ENCODE measurements around the gene ABRACL. TPM values are rescaled to one million over a fixed set of nuclear protein-coding genes. Genes with fewer than 3 reads are reported as not detected.

ABRACL gene
- polyA plus RNA-seq, 3 donors, result 39.5 to 174 (median 142) TPM

DNA sequence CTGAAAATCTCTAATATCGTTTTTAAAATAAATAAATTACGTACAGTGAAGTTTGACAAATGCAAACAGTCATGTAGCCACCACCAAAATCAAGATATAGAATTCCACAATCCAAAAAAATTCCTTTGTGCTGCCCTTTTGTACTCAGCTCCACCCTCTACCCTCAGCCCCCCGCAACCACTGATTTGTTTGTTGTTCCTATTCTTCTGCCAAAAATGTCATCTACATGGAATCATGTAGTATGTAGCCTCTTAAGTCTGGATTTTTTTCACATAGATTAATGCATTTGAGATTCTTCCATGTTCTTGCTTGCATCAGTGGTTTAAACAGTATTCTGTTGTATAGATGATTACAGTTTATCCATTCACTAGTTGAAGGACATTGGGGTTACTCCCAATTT, 32.0 kb upstream of the ABRACL start:
- Histone ChIP-seq H3K4me2 (replicated peaks; ENCODE audit: extremely low read depth, low read length, poor library complexity, severe bottlenecking) (no peak overlapping the region), H3K36me3 (replicated peaks in 1 of 2; ENCODE audit: control insufficient read depth in 1 of 2, insufficient read depth in 2 of 2, low read length in 2 of 2) (no peaks in the 10 kb centered on the region), H3K4me1 (ENCODE audit: control insufficient read depth in 1 of 2, insufficient read depth in 2 of 2, low read length in 2 of 2) (peaks cover 0 to 4% of the 10 kb centered on the region in 2 donors), H2AFZ (ENCODE audit: insufficient read depth, low read depth, low read length, poor library complexity, severe bottlenecking) (no peak overlapping the region), H4K20me1 (ENCODE audit: insufficient read depth, low read length) (no peaks in the 10 kb centered on the region), H3K79me2 (ENCODE audit: insufficient read depth, low read length) (no peaks in the 10 kb centered on the region), H3K27me3 (ENCODE audit: control insufficient read depth in 2 of 2, insufficient read depth in 2 of 2, low read length in 2 of 2) (no peaks in the 10 kb centered on the region), H3K9ac (ENCODE audit: insufficient read depth, low read length, poor library complexity, severe bottlenecking) (no peak overlapping the region), H3K27ac (ENCODE audit: low read depth in 1 of 2, low read length in 2 of 2) (no peak overlapping the region), H3K4me3 (replicated peaks in 1 of 3; ENCODE audit: low read depth in 2 of 3, low read length in 3 of 3) (no peak overlapping the region), H3K9me3 (replicated peaks in 1 of 2; ENCODE audit: control insufficient read depth in 1 of 2, insufficient read depth in 1 of 2, low read length in 2 of 2) (peaks cover 15 to 19% of the 10 kb centered on the region in 2 donors)
- Mint-ChIP-seq H3K27me3 (ENCODE audit: low read depth in 3 of 3) (peaks cover 0 to 3% (median 0%) of the 10 kb centered on the region in 3 donors), H3K4me1 (peaks cover 16% of the 10 kb centered on the region), H3K4me3 (no peak overlapping the region), H3K27ac (no peak overlapping the region), H3K36me3 (peaks cover 0 to 5% of the 10 kb centered on the region in 2 donors), H3K9me3 (peaks cover 11 to 31% (median 20%) of the 10 kb centered on the region in 7 donors)
- WGBS (ENCODE audit: insufficient coverage), result 90% methylated on average over 2 of the region's 3 CpGs
- no peak for TF ChIP-seq CTCF (IDR thresholded peaks at IDR 0.05)
- intact Hi-C loops (cut with micrococcal nuclease), result no loop called here
- DNase-seq, result no peak

DNA sequence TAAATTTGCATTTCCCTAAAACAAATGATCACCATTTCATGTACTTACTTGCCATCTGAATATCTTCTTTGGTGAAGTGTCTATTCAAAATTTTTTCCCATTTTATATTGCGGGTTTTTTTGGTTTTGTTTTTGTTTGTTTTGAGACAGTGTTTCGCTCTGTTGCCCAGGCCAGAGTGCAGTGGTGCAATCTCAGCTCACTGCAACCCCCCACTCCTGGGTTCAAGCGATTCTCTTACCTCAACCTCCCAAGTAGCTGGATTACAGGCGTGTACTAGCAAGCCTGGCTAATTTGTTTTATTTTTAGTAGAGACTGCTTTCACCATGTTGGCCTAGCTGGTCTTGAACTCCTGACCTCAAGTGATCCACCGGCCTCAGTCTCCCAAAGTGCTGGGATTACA, 31.4 kb upstream of the ABRACL start:
- DNase-seq, result no peak
- H3K36me3 Mint-ChIP-seq, result peaks cover 0 to 5% of the 10 kb centered on the region in 2 donors

More for the DNA sequence above, 31.4 kb upstream of the ABRACL start:
- TF ChIP-seq CTCF (IDR thresholded peaks at IDR 0.05), result no peak
- H3K9me3 Mint-ChIP-seq, result peaks cover 11 to 28% (median 18%) of the 10 kb centered on the region in 7 donors
- Histone ChIP-seq H3K9me3 (replicated peaks in 1 of 2; ENCODE audit: control insufficient read depth in 1 of 2, insufficient read depth in 1 of 2, low read length in 2 of 2) (peaks cover 15 to 19% of the 10 kb centered on the region in 2 donors), H3K4me3 (replicated peaks in 1 of 3; ENCODE audit: low read depth in 2 of 3, low read length in 3 of 3) (no peak overlapping the region), H3K27ac (ENCODE audit: low read depth in 1 of 2, low read length in 2 of 2) (no peak overlapping the region), H4K20me1 (ENCODE audit: insufficient read depth, low read length) (no peaks in the 10 kb centered on the region), H3K36me3 (replicated peaks in 1 of 2; ENCODE audit: control insufficient read depth in 1 of 2, insufficient read depth in 2 of 2, low read length in 2 of 2) (no peaks in the 10 kb centered on the region), H2AFZ (ENCODE audit: insufficient read depth, low read depth, low read length, poor library complexity, severe bottlenecking) (no peak overlapping the region), H3K27me3 (ENCODE audit: control insufficient read depth in 2 of 2, insufficient read depth in 2 of 2, low read length in 2 of 2) (no peaks in the 10 kb centered on the region), H3K9ac (ENCODE audit: insufficient read depth, low read length, poor library complexity, severe bottlenecking) (no peak overlapping the region), H3K4me1 (ENCODE audit: control insufficient read depth in 1 of 2, insufficient read depth in 2 of 2, low read length in 2 of 2) (peaks cover 0 to 4% of the 10 kb centered on the region in 2 donors), H3K79me2 (ENCODE audit: insufficient read depth, low read length) (no peaks in the 10 kb centered on the region), H3K4me2 (replicated peaks; ENCODE audit: extremely low read depth, low read length, poor library complexity, severe bottlenecking) (no peak overlapping the region)
- intact Hi-C loops (cut with micrococcal nuclease), result no loop called here
- no CpG with 5 or more reads among the region's 5 CpGs for WGBS (ENCODE audit: insufficient coverage)
- H3K27ac Mint-ChIP-seq, result no peak overlapping the region
- peaks cover 16% of the 10 kb centered on the region for H3K4me1 Mint-ChIP-seq
- H3K27me3 Mint-ChIP-seq (ENCODE audit: low read depth in 3 of 3), result peaks cover 0 to 3% (median 0%) of the 10 kb centered on the region in 3 donors
- no peak overlapping the region for H3K4me3 Mint-ChIP-seq
